Subcutaneous abdominal adipose tissue (tissue), 5 donors: Measurements from ENCODE around the gene CPB2.

Experiments
- H3K27ac ChIP-seq: one replicate; pipeline ENCODE4 v1.7.0; 2013; ENCODE audit warnings: low read depth, mild to moderate bottlenecking, inconsistent platforms, low read length, moderate library complexity
- H3K27me3 ChIP-seq, 5 donors: one replicate each; pipeline ENCODE4 v1.7.0; 2013; ENCODE audit warnings: low read length in 5 of 5, inconsistent platforms in 1 of 5; ENCODE audit not compliant: control insufficient read depth in 5 of 5, insufficient read depth in 4 of 5
- H3K36me3 ChIP-seq, 5 donors: one replicate each; pipeline ENCODE4 v1.7.0; 2013; ENCODE audit warnings: low read length in 5 of 5; ENCODE audit not compliant: control insufficient read depth in 5 of 5, insufficient read depth in 5 of 5
- H3K4me1 ChIP-seq, 5 donors: one replicate each; pipeline ENCODE4 v1.7.0; 2013; ENCODE audit warnings: low read length in 5 of 5, mild to moderate bottlenecking in 3 of 5, moderate library complexity in 1 of 5; ENCODE audit not compliant: control insufficient read depth in 5 of 5, insufficient read depth in 5 of 5
- H3K4me3 ChIP-seq, 5 donors: one replicate each; pipeline ENCODE4 v1.7.0; 2013; ENCODE audit warnings: low read length in 5 of 5, low read depth in 1 of 5
- H3K9ac ChIP-seq, 5 donors: one replicate each; pipeline ENCODE4 v1.7.0; 2013; ENCODE audit warnings: low read length in 5 of 5, mild to moderate bottlenecking in 4 of 5, moderate library complexity in 3 of 5
- H3K9me3 ChIP-seq, 5 donors: one replicate each; pipeline ENCODE4 v1.7.0; 2013; ENCODE audit warnings: low read length in 5 of 5; ENCODE audit not compliant: control insufficient read depth in 5 of 5
- donor health status: healthy.
- donor health status: healthy.
- donor health status: healthy.
- donor health status: healthy.
- donor health status: healthy.

CPB2 gene

DNA sequence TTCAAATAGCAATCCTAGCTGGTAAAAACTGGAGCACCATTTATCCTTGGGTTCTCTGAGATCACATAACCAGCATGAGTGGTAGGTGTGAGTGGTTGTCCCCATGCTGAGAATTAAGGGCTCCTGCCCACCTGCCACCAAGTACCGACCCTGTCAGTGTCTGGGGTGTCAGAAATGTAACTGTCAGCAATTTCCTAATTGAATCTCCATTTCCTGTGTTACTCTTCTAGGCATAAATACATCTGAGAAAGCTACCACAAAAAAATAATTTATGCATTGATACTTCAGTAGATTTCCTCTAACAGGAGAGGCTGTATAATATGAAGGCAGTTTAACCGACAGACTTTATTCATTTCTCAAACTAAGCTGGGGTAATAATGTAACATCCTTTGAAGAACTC lies 25.1 kb downstream of the CPB2 start:
- Histone ChIP-seq H3K4me3 (no peak overlapping the region), H3K27me3 (no peaks in the 10 kb centered on the region), H3K9ac (no peak overlapping the region), H3K9me3 (no peaks in the 10 kb centered on the region), H3K36me3 (no peaks in the 10 kb centered on the region), H3K4me1 (no peaks in the 10 kb centered on the region), H3K27ac (no peak overlapping the region)

GRCh38 chr13:46077265-46077664 lies 27.6 kb downstream of the CPB2 start:
- Histone ChIP-seq H3K36me3 (no peaks in the 10 kb centered on the region), H3K4me1 (no peaks in the 10 kb centered on the region), H3K9me3 (no peaks in the 10 kb centered on the region), H3K27ac (no peak overlapping the region), H3K27me3 (no peaks in the 10 kb centered on the region), H3K4me3 (no peak overlapping the region), H3K9ac (no peak overlapping the region)

- Histone ChIP-seq H3K4me1 (peaks cover 0 to 2% (median 0%) of the 10 kb centered on the region in 5 donors), H3K36me3 (no peaks in the 10 kb centered on the region), H3K9me3 (no peaks in the 10 kb centered on the region), H3K9ac (no peak overlapping the region), H3K27me3 (no peaks in the 10 kb centered on the region), H3K27ac (no peak overlapping the region), H3K4me3 (no peak overlapping the region)
Measured at GRCh38 chr13:46076827-46077226, 28.0 kb downstream of the CPB2 start.

DNA sequence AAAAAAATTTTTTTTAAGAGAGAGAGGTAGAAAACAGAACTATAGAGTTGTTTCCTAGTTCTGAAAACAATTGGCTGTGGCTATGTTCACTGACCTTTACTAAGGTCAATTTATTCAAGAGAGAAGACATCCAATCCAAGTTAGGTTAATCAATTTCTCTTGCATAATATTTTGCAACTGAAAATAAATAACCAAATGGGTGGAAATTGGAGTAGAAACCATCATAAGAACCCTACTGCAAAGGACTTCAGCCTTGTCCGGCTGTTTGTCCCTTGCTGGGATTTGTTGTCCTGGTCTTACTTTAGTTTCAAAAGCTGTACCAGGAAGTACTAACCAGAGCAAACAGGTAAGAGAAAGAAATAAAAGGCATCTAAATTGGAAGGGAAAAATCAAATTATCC lies 29.0 kb downstream of the CPB2 start:
- H3K27me3 ChIP-seq: no peaks in the 10 kb centered on the region
- no peak overlapping the region for H3K4me3 ChIP-seq
- peaks cover 0 to 8% (median 0%) of the 10 kb centered on the region in 5 donors for H3K4me1 ChIP-seq
- H3K9ac ChIP-seq: no peak overlapping the region
- no peaks in the 10 kb centered on the region for H3K36me3 ChIP-seq
- H3K27ac ChIP-seq: no peak overlapping the region
- H3K9me3 ChIP-seq: no peaks in the 10 kb centered on the region

DNA sequence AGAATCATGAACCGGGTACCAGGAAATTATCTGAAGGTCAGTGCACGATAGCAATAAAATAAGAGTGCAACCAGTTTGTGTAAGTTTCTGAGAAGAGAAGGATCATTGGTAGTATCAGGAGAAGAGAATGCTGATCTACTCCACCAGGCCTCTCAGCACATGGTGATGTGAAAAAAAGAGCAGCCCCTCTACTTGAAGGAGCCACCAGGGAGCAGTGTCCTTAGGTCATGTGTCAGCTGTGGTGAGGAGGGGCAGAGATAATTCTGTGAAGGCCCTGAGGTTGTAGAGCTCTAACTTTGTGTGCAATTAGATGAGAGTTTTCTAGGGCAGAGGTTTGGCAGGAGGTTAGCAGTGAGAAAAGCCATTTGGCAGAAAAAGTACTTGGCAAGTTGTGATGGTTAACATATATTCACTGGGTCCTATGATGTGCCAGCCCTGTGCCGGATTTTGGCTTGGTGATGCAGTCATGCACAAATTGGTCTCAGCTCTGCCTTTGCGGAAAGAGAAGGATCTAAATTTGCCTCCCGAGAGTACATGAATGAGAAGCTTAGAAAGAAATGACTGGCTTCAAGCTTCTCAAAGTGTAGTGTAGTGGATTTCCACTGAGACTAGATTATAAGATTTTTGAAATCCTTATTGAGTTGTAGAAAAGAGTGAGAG lies 33.1 kb downstream of the CPB2 start:
- Histone ChIP-seq H3K9me3 (no peaks in the 10 kb centered on the region), H3K4me1 (peaks cover 0 to 8% (median 0%) of the 10 kb centered on the region in 5 donors), H3K4me3 (no peak overlapping the region), H3K27ac (no peak overlapping the region), H3K36me3 (no peaks in the 10 kb centered on the region), H3K9ac (no peak overlapping the region), H3K27me3 (no peaks in the 10 kb centered on the region)

DNA sequence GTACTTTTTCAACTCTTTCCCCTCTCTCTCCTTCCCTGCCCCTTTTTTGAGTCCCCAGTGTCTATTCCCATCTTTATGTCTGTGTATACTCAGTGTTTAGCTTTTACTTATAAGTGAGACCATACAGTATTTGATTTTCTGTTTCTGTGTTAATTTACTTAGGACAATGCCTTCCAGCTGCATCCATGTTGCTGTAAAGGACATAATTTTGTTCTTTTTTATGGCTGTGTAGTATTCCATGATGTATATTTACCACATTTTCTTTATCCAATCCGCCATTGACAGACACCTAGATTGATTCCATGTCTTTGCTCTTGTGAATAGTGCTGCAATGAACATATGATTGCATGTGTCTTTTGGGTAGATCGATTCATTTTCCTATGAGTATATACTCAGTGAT lies 41.5 kb downstream of the CPB2 start:
- Histone ChIP-seq H3K9ac (no peak overlapping the region), H3K9me3 (no peaks in the 10 kb centered on the region), H3K27ac (no peak overlapping the region), H3K36me3 (no peaks in the 10 kb centered on the region), H3K4me3 (no peak overlapping the region), H3K4me1 (no peaks in the 10 kb centered on the region), H3K27me3 (no peaks in the 10 kb centered on the region)

- Histone ChIP-seq H3K9ac (no peak overlapping the region), H3K9me3 (no peaks in the 10 kb centered on the region), H3K4me3 (no peak overlapping the region), H3K36me3 (no peaks in the 10 kb centered on the region), H3K4me1 (no peaks in the 10 kb centered on the region), H3K27me3 (no peaks in the 10 kb centered on the region), H3K27ac (no peak overlapping the region)
Measured at GRCh38 chr13:46062185-46062584, 42.6 kb downstream of the CPB2 start.

DNA sequence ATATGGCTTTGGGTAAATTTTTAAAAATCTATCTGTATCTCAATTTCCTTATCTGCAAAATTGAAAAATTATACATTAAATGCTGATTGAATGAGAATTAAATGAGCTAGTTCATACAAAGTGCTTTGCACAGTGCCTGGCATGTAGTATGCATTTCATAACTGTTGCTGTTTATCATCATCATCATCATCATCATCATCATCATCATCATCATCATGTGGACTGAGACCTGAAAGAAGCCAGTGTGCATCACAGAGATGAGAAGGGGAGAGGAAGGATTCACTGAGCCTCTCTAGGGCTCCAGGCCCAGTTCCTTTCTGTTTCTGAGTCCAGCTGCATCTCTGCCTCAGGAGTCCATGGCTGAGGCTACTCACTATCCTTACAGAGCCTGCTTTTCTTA lies 45.4 kb downstream of the CPB2 start:
- no peaks in the 10 kb centered on the region for H3K27me3 ChIP-seq
- no peak overlapping the region for H3K27ac ChIP-seq
- H3K4me1 ChIP-seq: no peaks in the 10 kb centered on the region
- H3K4me3 ChIP-seq: no peak overlapping the region
- H3K36me3 ChIP-seq: no peaks in the 10 kb centered on the region
- no peaks in the 10 kb centered on the region for H3K9me3 ChIP-seq
- H3K9ac ChIP-seq: no peak overlapping the region

GRCh38 chr13:46058268-46058667 lies 46.6 kb downstream of the CPB2 start:
- no peaks in the 10 kb centered on the region for H3K36me3 ChIP-seq
- no peaks in the 10 kb centered on the region for H3K27me3 ChIP-seq
- H3K4me3 ChIP-seq: no peak overlapping the region
- no peak overlapping the region for H3K9ac ChIP-seq
- no peaks in the 10 kb centered on the region for H3K9me3 ChIP-seq
- H3K27ac ChIP-seq: no peak overlapping the region
- H3K4me1 ChIP-seq: peaks cover 0 to 6% (median 4%) of the 10 kb centered on the region in 5 donors

DNA sequence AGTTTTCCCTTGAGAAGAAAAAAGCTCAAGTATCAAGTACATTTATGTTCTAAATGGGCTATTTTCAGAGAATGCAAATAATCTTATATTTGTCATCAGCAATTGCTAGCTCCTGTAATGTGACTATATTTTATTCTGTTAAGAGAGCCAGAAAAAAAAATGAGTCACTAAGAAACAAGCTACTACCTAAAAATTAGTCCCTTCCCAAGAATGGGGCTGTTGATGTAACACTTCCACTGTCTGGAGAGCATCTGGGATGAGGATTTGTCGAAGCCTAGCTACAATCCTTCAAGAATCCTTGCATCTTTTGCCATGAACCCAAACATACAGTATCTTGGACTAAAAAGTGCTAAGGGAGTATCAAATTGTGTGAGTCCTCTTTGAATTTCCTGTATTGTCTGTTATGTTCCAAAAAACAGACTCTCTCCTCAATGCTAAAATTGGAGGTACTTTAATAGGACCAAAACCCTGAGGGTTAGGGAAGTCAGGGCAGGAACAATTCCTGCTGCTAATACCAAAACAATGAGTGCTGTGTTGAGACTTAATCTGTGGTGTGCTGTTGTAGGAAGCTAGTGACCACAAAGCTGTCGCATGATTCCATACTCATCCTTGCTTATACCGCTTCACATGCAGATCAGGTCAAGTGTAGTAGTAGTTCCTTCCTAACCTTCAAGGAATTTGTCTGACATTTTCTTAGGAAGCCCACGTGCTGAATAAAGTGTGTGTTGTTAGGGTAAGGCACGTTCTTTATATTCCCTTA lies 47.4 kb downstream of the CPB2 start:
- no peak overlapping the region for H3K9ac ChIP-seq
- no peaks in the 10 kb centered on the region for H3K27me3 ChIP-seq
- H3K9me3 ChIP-seq: no peaks in the 10 kb centered on the region
- H3K36me3 ChIP-seq: no peaks in the 10 kb centered on the region
- H3K4me1 ChIP-seq: peaks cover 0 to 11% (median 8%) of the 10 kb centered on the region in 5 donors
- no peak overlapping the region for H3K4me3 ChIP-seq
- no peak overlapping the region for H3K27ac ChIP-seq
